PC-3 (cell line): ENCODE data around the gene LRRC28. TPM values are rescaled to one million over a fixed set of nuclear protein-coding genes. Genes with fewer than 3 reads are reported as not detected.
"Not testable (repeated sequence)": the region's sequence is repeated elsewhere in the genome, so short reads cannot be mapped to it uniquely, and the experiment has no call there.

ENCODE experiments used
- ATAC-seq: fragments of 200-7000 bp; cut with Tn5 transposase; 2 replicates; pipeline ENCODE4 v1.9.1; 2020; ENCODE audit warnings: mild to moderate bottlenecking, moderate library complexity
- BruUV-seq: library from RNA; stranded (reverse); fragments of 400-500 nt; replicated peaks from 2 replicates; lab custom pipeline; 2021; lab: Mats Ljungman, UMichigan
- CTCF ChIA-PET: fragments of 300-600 bp; sonication (Branson Sonifier 250); formaldehyde crosslinking; loops from one replicate; lab custom pipeline; 2022; ENCODE audit warnings: antibody characterized with exemption; lab: Charles Lee
- POLR2A ChIA-PET: fragments of 300-600 bp; sonication (Branson Sonifier 250); formaldehyde crosslinking; loops from one replicate; lab custom pipeline; 2022; ENCODE audit warnings: antibody characterized with exemption; ENCODE audit not compliant: unreplicated experiment; lab: Charles Lee
- DNase-seq: peaks from one replicate; pipeline ENCODE4 v3.0.0-alpha.2; 2015
- H2AFZ ChIP-seq: fragments of 300-600 bp; sonication (generic); 2 replicates; pipeline ENCODE4 v1.6.0; 2016; ENCODE audit warnings: antibody characterized with exemption, low read length
- H3F3A ChIP-seq: fragments of 300-600 bp; sonication (generic); one replicate; pipeline ENCODE4 v1.6.0; 2017; ENCODE audit warnings: antibody characterized with exemption, low read length, control low read depth, mild to moderate bottlenecking; ENCODE audit not compliant: unreplicated experiment
- H3K27ac ChIP-seq: fragments of 300-600 bp; sonication (generic); 2 replicates; pipeline ENCODE4 v1.5.1; 2016; ENCODE audit warnings: mild to moderate bottlenecking, low read length
- H3K27me3 ChIP-seq: fragments of 300-600 bp; sonication (generic); 2 replicates; pipeline ENCODE4 v1.6.1; 2016; ENCODE audit warnings: low read length, mixed read lengths
- H3K36me3 ChIP-seq: fragments of 300-600 bp; sonication (generic); 2 replicates; pipeline ENCODE4 v1.6.1; 2016; ENCODE audit warnings: low read depth, mixed run types, low read length, mixed read lengths
- H3K4me1 ChIP-seq: fragments of 300-600 bp; sonication (generic); 2 replicates; pipeline ENCODE4 v1.5.1; 2016; ENCODE audit warnings: low read length; ENCODE audit not compliant: insufficient read depth
- H3K4me2 ChIP-seq: fragments of 300-600 bp; sonication (generic); 2 replicates; pipeline ENCODE4 v1.6.0; 2016; ENCODE audit warnings: low read length
- H3K4me3 ChIP-seq: fragments of 300-600 bp; sonication (generic); 2 replicates; pipeline ENCODE4 v1.5.1; 2016; ENCODE audit warnings: mild to moderate bottlenecking, low read length, mixed read lengths
- H3K79me2 ChIP-seq: fragments of 300-600 bp; sonication (generic); 2 replicates; pipeline ENCODE4 v1.6.1; 2017; ENCODE audit warnings: low read length, mixed read lengths
- H3K9ac ChIP-seq: fragments of 300-600 bp; sonication (generic); 2 replicates; pipeline ENCODE4 v1.6.0; 2016; ENCODE audit warnings: mild to moderate bottlenecking, low read length
- H3K9me2 ChIP-seq: fragments of 300-600 bp; sonication (generic); replicated peaks from 2 replicates; pipeline ENCODE4 v1.6.1; 2016; ENCODE audit warnings: mixed run types, low read length, mixed read lengths
- H3K9me3 ChIP-seq: fragments of 300-600 bp; sonication (generic); 2 replicates; pipeline ENCODE4 v1.6.1; 2016; ENCODE audit warnings: low read length, mixed read lengths
- H4K20me1 ChIP-seq: fragments of 300-600 bp; sonication (generic); 2 replicates; pipeline ENCODE4 v1.6.1; 2016; ENCODE audit warnings: low read length, mixed read lengths
- EZH2 ChIP-seq: fragments of 300-600 bp; sonication (generic); IDR thresholded peaks from one replicate; pipeline ENCODE4 v1.6.1; 2017; ENCODE audit warnings: antibody characterized with exemption, mild to moderate bottlenecking, low read length; ENCODE audit not compliant: unreplicated experiment
- EZH2phosphoT487 ChIP-seq: fragments of 300-600 bp; sonication (generic); IDR thresholded peaks from 2 replicates; pipeline ENCODE4 v1.6.1; 2018; ENCODE audit warnings: mild to moderate bottlenecking, antibody characterized with exemption, low read length, borderline replicate concordance
- intact Hi-C: fragments of 100-400 bp; cut with micrococcal nuclease; formaldehyde crosslinking; loops from 2 replicates; pipeline ENCODE4 v1.9.0; 2023
- total RNA-seq: library from RNA; depleted of rRNA; stranded (reverse); fragments of >200 nt; gene quantifications from 2 replicates; pipeline ENCODE4 v1.2.3, GENCODE V29; 2014
- TF ChIP-seq, protein P1 (sequence below): fragments of 300-600 bp; sonication (generic); conservative IDR thresholded peaks from 2 replicates; pipeline ENCODE4 v1.5.1; 2017; ENCODE audit warnings: antibody characterized with exemption, low read depth, mild to moderate bottlenecking, low read length

The LRRC28 gene
- total RNA-seq, 1 experiment from 2014 or later: 10.6 TPM

DNA sequence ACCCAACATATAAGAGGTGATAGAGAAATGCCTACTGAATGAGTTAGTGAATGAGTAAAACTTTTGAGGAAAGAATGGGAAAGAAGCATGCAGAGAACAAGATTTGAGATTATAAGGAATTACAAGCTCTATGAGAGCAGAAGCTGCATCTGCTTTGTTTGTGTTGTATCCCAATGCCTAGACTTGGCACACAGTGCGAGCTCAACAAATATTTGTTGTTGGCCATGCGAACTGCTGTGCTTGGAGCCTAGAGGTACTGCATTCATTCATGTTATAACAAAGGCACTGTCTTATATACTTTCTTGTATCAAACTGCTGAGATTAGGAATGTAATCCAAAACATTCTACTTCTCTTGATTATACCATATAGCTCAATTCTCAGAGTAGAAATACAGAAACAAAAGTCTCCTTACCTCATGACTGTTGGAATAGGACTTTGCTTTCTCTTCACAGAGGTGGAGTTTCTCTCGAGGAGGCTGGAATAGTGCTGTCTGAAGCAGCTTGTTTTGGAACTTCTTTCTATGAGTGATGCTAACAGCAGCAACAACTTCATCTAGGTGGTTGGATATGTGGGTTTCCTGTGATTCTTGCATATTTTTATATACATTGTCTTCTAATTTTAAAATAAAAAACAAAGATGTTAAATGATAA is 23.0 kb upstream of the LRRC28 start:
- Histone ChIP-seq H3K9me2 (no peaks in the 10 kb centered on the region), H3K36me3 (peaks cover 10% of the 10 kb centered on the region; the same call in 1 of the 2 replicates), H4K20me1 (no peaks in the 10 kb centered on the region), H3K27me3 (no peaks in the 10 kb centered on the region), H3K4me1 (peaks cover 16% of the 10 kb centered on the region), H3K27ac (no peak overlapping the region), H3K4me2 (no peak overlapping the region), H3K9me3 (no peaks in the 10 kb centered on the region), H3F3A (no peaks in the 10 kb centered on the region), H2AFZ (no peak overlapping the region), H3K79me2 (no peaks in the 10 kb centered on the region), H3K4me3 (no peak overlapping the region), H3K9ac (no peak overlapping the region)
- ChIA-PET CTCF (no interaction called here), POLR2A (no interaction called here)
- no TSS peak for BruUV-seq
- ATAC-seq: no peak
- intact Hi-C loops: no loop called here
- TF ChIP-seq EZH2phosphoT487 (no peak), EZH2 (no peak)
- DNase-seq: no peak

DNA sequence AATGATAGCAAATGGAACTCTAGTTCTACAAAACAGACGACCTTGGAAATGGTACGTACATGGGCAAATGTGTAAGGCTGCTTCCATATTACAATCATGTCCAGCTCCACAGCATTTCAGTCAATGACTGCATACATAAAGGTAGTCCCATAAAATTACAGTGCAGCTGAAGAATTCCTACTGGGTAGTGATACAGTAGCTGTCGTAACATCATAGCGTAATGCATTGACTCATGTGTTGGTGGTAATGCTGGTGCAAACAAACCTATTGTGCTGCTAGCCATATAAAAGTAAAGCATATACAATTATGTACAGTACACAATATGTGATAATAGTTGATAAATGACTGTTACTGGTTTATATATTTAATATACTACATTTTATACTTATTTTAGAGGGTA is 20.4 kb upstream of the LRRC28 start:
- no peaks in the 10 kb centered on the region for H3K4me1 ChIP-seq
- H3K9ac ChIP-seq: no peak overlapping the region
- H3K9me3 ChIP-seq: no peaks in the 10 kb centered on the region
- no peaks in the 10 kb centered on the region for H3K79me2 ChIP-seq
- DNase-seq: peak; percentile 28
- H3F3A ChIP-seq: no peaks in the 10 kb centered on the region
- BruUV-seq: no TSS peak
- no peak overlapping the region for H2AFZ ChIP-seq
- no peak overlapping the region for H3K4me2 ChIP-seq
- POLR2A ChIA-PET: no interaction called here
- no peak; the same call in 1 of the 2 replicates for ATAC-seq
- H4K20me1 ChIP-seq: no peaks in the 10 kb centered on the region
- no peaks in the 10 kb centered on the region for H3K27me3 ChIP-seq
- H3K9me2 ChIP-seq: no peaks in the 10 kb centered on the region
- TF ChIP-seq EZH2phosphoT487: no peak
- TF ChIP-seq, protein P1, sequence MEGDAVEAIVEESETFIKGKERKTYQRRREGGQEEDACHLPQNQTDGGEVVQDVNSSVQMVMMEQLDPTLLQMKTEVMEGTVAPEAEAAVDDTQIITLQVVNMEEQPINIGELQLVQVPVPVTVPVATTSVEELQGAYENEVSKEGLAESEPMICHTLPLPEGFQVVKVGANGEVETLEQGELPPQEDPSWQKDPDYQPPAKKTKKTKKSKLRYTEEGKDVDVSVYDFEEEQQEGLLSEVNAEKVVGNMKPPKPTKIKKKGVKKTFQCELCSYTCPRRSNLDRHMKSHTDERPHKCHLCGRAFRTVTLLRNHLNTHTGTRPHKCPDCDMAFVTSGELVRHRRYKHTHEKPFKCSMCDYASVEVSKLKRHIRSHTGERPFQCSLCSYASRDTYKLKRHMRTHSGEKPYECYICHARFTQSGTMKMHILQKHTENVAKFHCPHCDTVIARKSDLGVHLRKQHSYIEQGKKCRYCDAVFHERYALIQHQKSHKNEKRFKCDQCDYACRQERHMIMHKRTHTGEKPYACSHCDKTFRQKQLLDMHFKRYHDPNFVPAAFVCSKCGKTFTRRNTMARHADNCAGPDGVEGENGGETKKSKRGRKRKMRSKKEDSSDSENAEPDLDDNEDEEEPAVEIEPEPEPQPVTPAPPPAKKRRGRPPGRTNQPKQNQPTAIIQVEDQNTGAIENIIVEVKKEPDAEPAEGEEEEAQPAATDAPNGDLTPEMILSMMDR: no peak
- peaks cover 8% of the 10 kb centered on the region; the same call in 1 of the 2 replicates for H3K36me3 ChIP-seq
- H3K4me3 ChIP-seq: no peak overlapping the region
- CTCF ChIA-PET: no interaction called here
- intact Hi-C loops: no loop called here
- H3K27ac ChIP-seq: no peak overlapping the region

DNA sequence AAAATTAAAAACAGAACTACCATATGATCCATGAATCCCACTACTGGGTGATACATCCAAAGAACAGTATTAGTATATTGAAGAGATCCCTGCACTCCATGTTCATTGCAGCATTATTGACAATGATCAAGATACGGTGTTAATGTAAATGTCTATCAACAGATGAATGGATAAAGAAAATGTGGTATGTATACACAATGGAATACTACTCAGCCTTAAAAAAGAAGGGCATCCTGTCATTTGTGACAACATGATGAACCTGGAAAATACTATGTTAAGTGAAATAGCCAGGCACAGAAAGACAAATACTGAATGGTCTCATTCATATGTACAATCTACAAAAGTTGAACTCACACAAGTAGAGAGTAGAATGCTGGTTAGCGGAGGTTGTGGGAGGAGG is 18.5 kb upstream of the LRRC28 start:
- Histone ChIP-seq H3K4me1 (no peaks in the 10 kb centered on the region), H4K20me1 (no peaks in the 10 kb centered on the region), H3K4me3 (no peak overlapping the region), H3K9ac (no peak overlapping the region), H3K27me3 (no peaks in the 10 kb centered on the region), H3K79me2 (no peaks in the 10 kb centered on the region), H3K9me2 (no peaks in the 10 kb centered on the region), H3K27ac (no peak overlapping the region), H3K9me3 (no peaks in the 10 kb centered on the region), H3K4me2 (no peak overlapping the region), H3K36me3 (peaks cover 8% of the 10 kb centered on the region; the same call in 1 of the 2 replicates), H2AFZ (no peak overlapping the region), H3F3A (no peaks in the 10 kb centered on the region)
- intact Hi-C loops: no loop called here
- ChIA-PET POLR2A (no interaction called here), CTCF (no interaction called here)
- TF ChIP-seq EZH2 (no peak), EZH2phosphoT487 (no peak)
- TF ChIP-seq, protein P1: no peak
- no TSS peak for BruUV-seq
- no peak for ATAC-seq
- no peak for DNase-seq

DNA sequence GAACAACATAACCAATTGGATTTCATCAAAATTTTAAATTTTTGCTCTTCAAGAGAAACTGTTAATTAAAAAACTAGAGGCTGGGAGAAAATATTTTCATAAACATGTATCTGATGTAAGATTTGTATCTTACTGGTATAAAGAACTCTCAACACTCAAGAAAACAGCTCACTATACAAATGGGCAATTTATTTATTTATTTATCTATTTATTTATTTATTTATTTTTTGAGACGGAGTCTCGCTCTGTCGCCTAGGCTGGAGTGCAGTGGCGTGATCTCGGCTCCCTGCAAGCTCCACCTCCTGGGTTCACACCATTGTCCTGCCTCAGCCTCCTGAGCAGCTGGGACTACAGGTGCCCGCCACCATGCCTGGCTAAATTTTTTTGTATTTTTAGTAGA is 17.1 kb upstream of the LRRC28 start:
- DNase-seq, H3K4me2 ChIP-seq, H3F3A ChIP-seq, H3K9me2 ChIP-seq, intact Hi-C loops, H4K20me1 ChIP-seq, H3K9ac ChIP-seq, ATAC-seq, BruUV-seq, H3K36me3 ChIP-seq, H3K79me2 ChIP-seq, POLR2A ChIA-PET, CTCF ChIA-PET, H3K27ac ChIP-seq, H3K4me3 ChIP-seq, H2AFZ ChIP-seq, H3K27me3 ChIP-seq, H3K9me3 ChIP-seq: not testable (repeated sequence)
- peaks cover 10% of the 10 kb centered on the region for H3K4me1 ChIP-seq
